Endothelial cell of umbilical vein (primary cell): ENCODE results near the gene MEGF10. TPM values are rescaled to one million over a fixed set of nuclear protein-coding genes. Genes with fewer than 3 reads are reported as not detected.

ENCODE experiments used
- BruUV-seq: library from RNA; stranded (reverse); fragments of 400-500 nt; replicated peaks from 2 replicates; lab custom pipeline; 2021; lab: Mats Ljungman, UMichigan
- CTCF ChIA-PET: fragments of 300-600, 350-600 bp; sonication (Branson Sonifier 250); formaldehyde crosslinking; loops from one replicate; lab custom pipeline; 2021; ENCODE audit warnings: antibody characterized with exemption, inconsistent platforms; lab: Charles Lee
- POLR2A ChIA-PET: fragments of 300-600, 350-600 bp; sonication (Branson Sonifier 250); formaldehyde crosslinking; loops from one replicate; lab custom pipeline; 2021; ENCODE audit warnings: antibody characterized with exemption, inconsistent platforms; lab: Charles Lee
- DNase-seq: peaks from one replicate; pipeline ENCODE4 v3.0.0-alpha.2; 2011; ENCODE audit warnings: low read depth, low spot score
- FAIRE-seq: peaks from 2 replicates; lab custom pipeline; 2011; peaks lifted over from hg19 to GRCh38; lab: Jason Lieb, UNC
- H2AFZ ChIP-seq: 2 replicates; pipeline ENCODE4 v1.6.0; 2012; ENCODE audit warnings: low read depth, low read length, control low read depth, inconsistent platforms
- H3K27ac ChIP-seq: 2 replicates; pipeline ENCODE4 v1.5.1; 2011; ENCODE audit warnings: low read depth, mild to moderate bottlenecking, control low read depth, low read length, moderate library complexity; ENCODE audit not compliant: insufficient read depth
- H3K27me3 ChIP-seq, 2 experiments: 2 replicates each; pipeline versions ENCODE4 v1.6.0 to v1.6.1; 2011; ENCODE audit warnings: low read length in 2 of 2, mixed read lengths in 1 of 2; ENCODE audit not compliant: control insufficient read depth in 2 of 2, insufficient read depth in 2 of 2
- H3K36me3 ChIP-seq, 2 experiments: 2 replicates in 1 of 2; 3 replicates in 1 of 2; pipeline ENCODE4 v1.5.1; 2011; ENCODE audit warnings: low read length in 2 of 2, mild to moderate bottlenecking in 1 of 2, moderate library complexity in 1 of 2; ENCODE audit not compliant: control insufficient read depth in 2 of 2, insufficient read depth in 2 of 2; ENCODE audit errors: extremely low read depth in 1 of 2
- H3K4me1 ChIP-seq: 3 replicates; pipeline ENCODE4 v1.5.1; 2011; ENCODE audit warnings: mild to moderate bottlenecking, low read length; ENCODE audit not compliant: control insufficient read depth, insufficient read depth; ENCODE audit errors: extremely low read depth
- H3K4me2 ChIP-seq: 2 replicates; pipeline ENCODE4 v1.6.1; 2011; ENCODE audit warnings: low read length, control low read depth, mixed read lengths; ENCODE audit not compliant: insufficient read depth
- H3K4me3 ChIP-seq, 3 experiments: fragments of 200-600 bp in 1 of 3; sonication (generic), shearing (Covaris generic) in 1 of 3; replicated peaks in 1 of 3; 2 replicates each; pipeline ENCODE4 v1.5.1; 2011 to 2016; ENCODE audit warnings: control low read depth in 3 of 3, low read length in 3 of 3, mild to moderate bottlenecking in 2 of 3, inconsistent platforms in 1 of 3, low read depth in 1 of 3, moderate library complexity in 1 of 3; ENCODE audit not compliant: insufficient read depth in 1 of 3
- H3K79me2 ChIP-seq: 2 replicates; pipeline ENCODE4 v1.6.0; 2012; ENCODE audit warnings: low read length, inconsistent platforms; ENCODE audit not compliant: control insufficient read depth, insufficient read depth
- H3K9ac ChIP-seq: replicated peaks from 2 replicates; pipeline ENCODE3; 2011; ENCODE audit warnings: low read length, control low read depth; ENCODE audit not compliant: insufficient read depth; ENCODE audit errors: extremely low read depth
- H3K9me1 ChIP-seq: replicated peaks from 3 replicates; pipeline ENCODE4 v1.6.0; 2011; ENCODE audit warnings: mild to moderate bottlenecking, low read length; ENCODE audit not compliant: control insufficient read depth, insufficient read depth; ENCODE audit errors: extremely low read depth
- H3K9me3 ChIP-seq: replicated peaks from 2 replicates; pipeline ENCODE4 v1.5.1; 2012; ENCODE audit warnings: low read length, inconsistent platforms; ENCODE audit not compliant: control insufficient read depth, insufficient read depth
- H4K20me1 ChIP-seq: replicated peaks from 2 replicates; pipeline ENCODE3; 2011; ENCODE audit warnings: mild to moderate bottlenecking, low read length; ENCODE audit not compliant: control insufficient read depth, insufficient read depth; ENCODE audit errors: extremely low read depth
- CTCF ChIP-seq, 2 donors: IDR thresholded peaks; 1 replicate in 1 of 2; 2 replicates in 1 of 2; pipeline ENCODE4 v1.5.1; 2011; ENCODE audit warnings: low read length in 2 of 2, mild to moderate bottlenecking in 2 of 2, moderate library complexity in 2 of 2, control low read depth in 1 of 2, inconsistent platforms in 1 of 2, low read depth in 1 of 2; ENCODE audit not compliant: insufficient read depth in 1 of 2; ENCODE audit errors: extremely low read depth in 1 of 2
- EZH2 ChIP-seq: IDR thresholded peaks from 2 replicates; pipeline ENCODE4 v1.6.1; 2012; ENCODE audit warnings: borderline replicate concordance, low read depth, mild to moderate bottlenecking, moderate library complexity, low read length, inconsistent platforms; ENCODE audit not compliant: severe bottlenecking
- FOS ChIP-seq: IDR thresholded peaks from 2 replicates; pipeline ENCODE4 v1.6.1; 2011; ENCODE audit warnings: mild to moderate bottlenecking, low read length, moderate library complexity, borderline replicate concordance; ENCODE audit not compliant: insufficient read depth
- GATA2 ChIP-seq: IDR thresholded peaks from 2 replicates; pipeline ENCODE4 v1.7.0; 2011; ENCODE audit warnings: low read depth, mild to moderate bottlenecking, moderate library complexity, mixed read lengths, low read length; ENCODE audit not compliant: insufficient read length, insufficient read depth
- JUN ChIP-seq: IDR thresholded peaks from 2 replicates; pipeline ENCODE4 v1.6.1; 2011; ENCODE audit warnings: borderline replicate concordance, low read depth; ENCODE audit not compliant: insufficient read length, insufficient read depth
- MAX ChIP-seq: IDR thresholded peaks from 2 replicates; pipeline ENCODE4 v1.6.1; 2011; ENCODE audit not compliant: insufficient read depth, insufficient read length
- MYC ChIP-seq: IDR thresholded peaks from one replicate; pipeline ENCODE4 v1.6.1; 2011; ENCODE audit warnings: mild to moderate bottlenecking, low read depth, low read length
- POLR2A ChIP-seq: IDR thresholded peaks from 2 replicates; pipeline ENCODE4 v1.6.1; 2012; ENCODE audit warnings: low read depth, mild to moderate bottlenecking, control low read depth, low read length
- POLR2AphosphoS5 ChIP-seq: IDR thresholded peaks from 2 replicates; pipeline ENCODE4 v1.6.1; 2012; ENCODE audit warnings: low read depth, mild to moderate bottlenecking, control low read depth, low read length, moderate library complexity; ENCODE audit not compliant: insufficient read depth
- dilution Hi-C: fragments of 300-500 bp; cut with MboI; formaldehyde crosslinking; loops from one replicate; pipeline ENCODE4 v1.15.0; 2019; ENCODE audit warnings: low sequenced_read_pairs; ENCODE audit not compliant: extremely low pct_ligation_motif_present
- intact Hi-C: fragments of 100-400 bp; cut with micrococcal nuclease; formaldehyde crosslinking; loops from one replicate; pipeline ENCODE4 v1.10.0; 2022
- polyA plus RNA-seq, 4 experiments: library from polyadenylated mRNA; depleted of rRNA in 3 of 4; stranded (reverse) in 3 of 4; unstranded in 1 of 4; fragments of >200 nt; gene quantifications; 2 replicates each; pipeline versions ENCODE4 v1.2.1 to v1.2.3, GENCODE V29; 2011 to 2012; ENCODE audit warnings: missing spikeins in 1 of 4
- total RNA-seq: library from RNA; stranded (reverse); gene quantifications from 2 replicates; pipeline ENCODE4 v1.2.3, GENCODE V29; 2021

MEGF10 gene
- total and polyA plus RNA-seq, 2 donors (not counting 3 experiments of a cell fraction or from before 2014, with no cell fraction given), result 0.30 to 1.00 TPM

GRCh38 chr5:127321465-127321864 lies 30.9 kb downstream of the MEGF10 start:
- dilution Hi-C loops, result no loop called here
- ChIA-PET CTCF (interaction anchor here (0.8 kb wide), 1 partner anchor 484 kb away, joined by 4 read pairs; no protein-coding TSS in a partner anchor), POLR2A (no interaction called here)
- H3K27me3 ChIP-seq, result peaks cover 10 to 17% of the 10 kb centered on the region in 2 experiments
- DNase-seq (no peak), FAIRE-seq (no peak)
- H2AFZ ChIP-seq, result no peak overlapping the region
- TF ChIP-seq FOS (no peak), POLR2A (no peak), JUN (no peak), MAX (no peak), POLR2AphosphoS5 (no peak), GATA2 (no peak), MYC (no peak), CTCF (IDR thresholded peaks at IDR 0.05; ENCODE audit: extremely low read depth in 1 of 2, insufficient read depth in 1 of 2, low read depth in 1 of 2, low read length in 2 of 2) (no peak), EZH2 (no peak)
- intact Hi-C loops, result no loop called here
- H3K36me3 ChIP-seq, result no peaks in the 10 kb centered on the region
- H3K79me2 ChIP-seq, result no peaks in the 10 kb centered on the region
- no peaks in the 10 kb centered on the region for H3K9me1 ChIP-seq
- no peak overlapping the region for H3K4me3 ChIP-seq
- no peak overlapping the region for H3K4me2 ChIP-seq
- no peak overlapping the region for H3K9ac ChIP-seq
- no peak overlapping the region for H3K27ac ChIP-seq
- no peaks in the 10 kb centered on the region for H4K20me1 ChIP-seq
- H3K4me1 ChIP-seq, result peaks cover 5% of the 10 kb centered on the region
- no TSS peak for BruUV-seq
- H3K9me3 ChIP-seq, result no peaks in the 10 kb centered on the region
